OCI-LY7 (cell line): ENCODE measurements around the gene TNPO1. TPM values are rescaled to one million over a fixed set of nuclear protein-coding genes. Genes with fewer than 3 reads are reported as not detected.

ENCODE experiments used
- BruUV-seq: library from RNA; stranded (reverse); fragments of 400-500 nt; replicated peaks from 2 replicates; lab custom pipeline; 2021; lab: Mats Ljungman, UMichigan
- CTCF ChIA-PET: fragments of 300-600 bp; sonication (Branson Sonifier 250); formaldehyde crosslinking; loops from one replicate; lab custom pipeline; 2022; ENCODE audit warnings: antibody characterized with exemption; ENCODE audit not compliant: unreplicated experiment; lab: Charles Lee
- POLR2A ChIA-PET: fragments of 300-600 bp; sonication (Branson Sonifier 250); formaldehyde crosslinking; loops from one replicate; lab custom pipeline; 2022; ENCODE audit warnings: antibody characterized with exemption; lab: Charles Lee
- DNase-seq: peaks from one replicate; pipeline ENCODE4 v3.0.0-alpha.2; 2015; ENCODE audit warnings: low spot score
- H2AFZ ChIP-seq: fragments of 200-600 bp; sonication (generic), shearing (Covaris generic); 2 replicates; pipeline ENCODE4 v1.6.1; 2014; ENCODE audit warnings: mild to moderate bottlenecking, antibody characterized with exemption, low read length, moderate library complexity
- H3K27ac ChIP-seq: fragments of 200-600 bp; sonication (generic); 2 replicates; pipeline ENCODE4 v1.5.1; 2014; ENCODE audit warnings: mixed run types, low read depth, mild to moderate bottlenecking, moderate library complexity, low read length, inconsistent platforms; ENCODE audit not compliant: poor library complexity, severe bottlenecking
- H3K36me3 ChIP-seq: fragments of 200-600 bp; sonication (generic); 2 replicates; pipeline ENCODE4 v1.6.1; 2014; ENCODE audit warnings: mild to moderate bottlenecking, antibody characterized with exemption, low read length, moderate library complexity, mixed read lengths; ENCODE audit not compliant: insufficient read depth
- H3K4me1 ChIP-seq: fragments of 200-600 bp; sonication (generic); 2 replicates; pipeline ENCODE4 v1.5.1; 2014; ENCODE audit warnings: mild to moderate bottlenecking, low read length; ENCODE audit not compliant: insufficient read depth, poor library complexity, severe bottlenecking
- H3K4me2 ChIP-seq: fragments of 200-600 bp; sonication (generic); 2 replicates; pipeline ENCODE4 v1.6.1; 2014; ENCODE audit warnings: mild to moderate bottlenecking, low read length
- H3K4me3 ChIP-seq: fragments of 200-600 bp; sonication (generic); 2 replicates; pipeline ENCODE4 v1.5.1; 2014; ENCODE audit warnings: mild to moderate bottlenecking, low read depth, low read length; ENCODE audit not compliant: poor library complexity, severe bottlenecking
- H3K79me2 ChIP-seq: fragments of 200-600 bp; sonication (generic); 2 replicates; pipeline ENCODE4 v1.6.1; 2016; ENCODE audit warnings: low read depth, mild to moderate bottlenecking, low read length, moderate library complexity, mixed read lengths; ENCODE audit not compliant: insufficient read depth
- H3K9me2 ChIP-seq: fragments of 200-600 bp; sonication (generic); 2 replicates; pipeline ENCODE4 v1.6.1; 2016; ENCODE audit warnings: mild to moderate bottlenecking, low read length, mixed read lengths; ENCODE audit not compliant: insufficient read depth
- H3K9me3 ChIP-seq: fragments of 200-600 bp; sonication (generic); 2 replicates; pipeline ENCODE4 v1.6.1; 2014; ENCODE audit warnings: mild to moderate bottlenecking, mixed run types, low read length, mixed read lengths
- H4K20me1 ChIP-seq: fragments of 200-600 bp; sonication (generic); 2 replicates; pipeline ENCODE4 v1.6.1; 2014; ENCODE audit warnings: mild to moderate bottlenecking, antibody characterized with exemption, low read length, moderate library complexity, mixed read lengths; ENCODE audit not compliant: insufficient read depth
- CTCF ChIP-seq: fragments of 200-600 bp; sonication (generic); conservative IDR thresholded peaks from 2 replicates; pipeline ENCODE4 v1.5.1; 2014; ENCODE audit warnings: mild to moderate bottlenecking, antibody characterized with exemption, low read length, moderate library complexity, mixed read lengths
- EZH2phosphoT487 ChIP-seq: fragments of 200-600 bp; sonication (generic); IDR thresholded peaks from 2 replicates; pipeline ENCODE4 v1.6.1; 2018; ENCODE audit warnings: low read depth, borderline replicate concordance, mild to moderate bottlenecking, mixed run types, antibody characterized with exemption, low read length, moderate library complexity, mixed read lengths
- intact Hi-C: fragments of 100-400 bp; cut with micrococcal nuclease; formaldehyde crosslinking; loops from one replicate; pipeline ENCODE4 v1.10.0; 2022; ENCODE audit not compliant: unreplicated experiment
- total RNA-seq, 2 experiments: library from RNA; depleted of rRNA in 1 of 2; stranded (reverse); fragments of >200 nt in 1 of 2; shearing (Covaris generic) in 1 of 2; gene quantifications; 2 replicates each; pipeline ENCODE4 v1.2.3, GENCODE V29; 2014 to 2022

The TNPO1 gene
- total RNA-seq, 2 experiments from 2014 or later: 95.2 to 132 TPM

- Histone ChIP-seq H3K79me2 (no peaks in the 10 kb centered on the region), H3K9me3 (0 out of 2 replicates have a peak, but pooled peaks cover 10% of the 10 kb centered on the region), H3K4me2 (no peak overlapping the region), H3K27ac (no peak overlapping the region), H3K9me2 (no peaks in the 10 kb centered on the region), H2AFZ (no peak overlapping the region), H3K36me3 (no peaks in the 10 kb centered on the region), H3K4me1 (no peaks in the 10 kb centered on the region), H4K20me1 (no peaks in the 10 kb centered on the region), H3K4me3 (no peak overlapping the region)
- ChIA-PET POLR2A (interaction anchor here (0.7 kb wide), 1 partner anchor 19 kb away, joined by 3 read pairs; no protein-coding TSS in a partner anchor), CTCF (no interaction called here)
- no peak for TF ChIP-seq CTCF
- no peak for TF ChIP-seq EZH2phosphoT487
- no peak for DNase-seq
- BruUV-seq: no TSS peak
- intact Hi-C loops: no loop called here
Measured at GRCh38 chr5:72783354-72783753, 33.1 kb upstream of the TNPO1 start.

- Histone ChIP-seq H3K9me3 (0 out of 2 replicates have a peak, but pooled peaks cover 8% of the 10 kb centered on the region), H3K27ac (no peak overlapping the region), H3K4me2 (no peak overlapping the region), H3K4me1 (no peaks in the 10 kb centered on the region), H4K20me1 (no peaks in the 10 kb centered on the region), H3K4me3 (no peak overlapping the region), H3K9me2 (no peaks in the 10 kb centered on the region), H2AFZ (no peak overlapping the region), H3K36me3 (no peaks in the 10 kb centered on the region), H3K79me2 (no peaks in the 10 kb centered on the region)
- no peak for TF ChIP-seq CTCF
- TF ChIP-seq EZH2phosphoT487: no peak
- POLR2A ChIA-PET: no interaction called here
- BruUV-seq: no TSS peak
- CTCF ChIA-PET: no interaction called here
- no peak for DNase-seq
- intact Hi-C loops: no loop called here
Measured at GRCh38 chr5:72784129-72784528, 32.3 kb upstream of the TNPO1 start.

- POLR2A ChIA-PET: no interaction called here
- Histone ChIP-seq H2AFZ (no peak overlapping the region), H3K79me2 (no peaks in the 10 kb centered on the region), H3K36me3 (no peaks in the 10 kb centered on the region), H3K9me3 (no peaks in the 10 kb centered on the region), H3K27ac (no peak overlapping the region), H3K4me2 (no peak overlapping the region), H3K4me3 (no peak overlapping the region), H3K4me1 (no peaks in the 10 kb centered on the region), H4K20me1 (no peaks in the 10 kb centered on the region), H3K9me2 (no peaks in the 10 kb centered on the region)
- CTCF ChIA-PET: no interaction called here
- intact Hi-C loops: no loop called here
- no peak for DNase-seq
- TF ChIP-seq EZH2phosphoT487 (no peak), CTCF (no peak)
- no TSS peak for BruUV-seq
Measured at GRCh38 chr5:72785801-72786200, 30.7 kb upstream of the TNPO1 start.
